H1 (cell line): ENCODE results near the gene SURF2. TPM values are rescaled to one million over a fixed set of nuclear protein-coding genes. Genes with fewer than 3 reads are reported as not detected.

Source experiments
- CTCF ChIA-PET: fragments of 300-600 bp; sonication (Branson Sonifier 250); formaldehyde crosslinking; loops from one replicate; lab custom pipeline; 2021; ENCODE audit not compliant: partially characterized antibody; lab: Charles Lee
- POLR2A ChIA-PET: fragments of 300-600 bp; sonication (Branson Sonifier 250); formaldehyde crosslinking; loops from one replicate; lab custom pipeline; 2021; ENCODE audit warnings: inconsistent platforms; ENCODE audit not compliant: partially characterized antibody; lab: Charles Lee
- DNase-seq, 2 experiments: peaks; one replicate each; pipeline versions ENCODE4 v3.0.0 to v3.0.0-alpha.2; 2010 to 2022; ENCODE audit warnings: low spot score in 2 of 2, low read depth in 1 of 2, mixed read lengths in 1 of 2
- FAIRE-seq: peaks from 2 replicates; lab custom pipeline; 2011; peaks lifted over from hg19 to GRCh38; lab: Jason Lieb, UNC
- H2AFZ ChIP-seq: 2 replicates; pipeline ENCODE4 v1.8.1; 2012; ENCODE audit warnings: low read length, inconsistent platforms
- H2AK5ac ChIP-seq: 2 replicates; pipeline ENCODE4 v1.6.1; 2013; ENCODE audit warnings: low read depth, low read length
- H2BK120ac ChIP-seq: replicated peaks from 2 replicates; pipeline ENCODE3; 2013; ENCODE audit warnings: low read depth, low read length, inconsistent platforms
- H2BK12ac ChIP-seq: 2 replicates; pipeline ENCODE4 v1.6.1; 2013; ENCODE audit warnings: low read depth, low read length
- H2BK15ac ChIP-seq: 2 replicates; pipeline ENCODE4 v1.6.1; 2013; ENCODE audit warnings: low read length
- H2BK20ac ChIP-seq: 2 replicates; pipeline ENCODE4 v1.6.1; 2013; ENCODE audit warnings: low read length
- H2BK5ac ChIP-seq: 2 replicates; pipeline ENCODE4 v1.6.1; 2013; ENCODE audit warnings: low read depth, low read length
- H3K14ac ChIP-seq: 2 replicates; pipeline ENCODE4 v1.6.1; 2013; ENCODE audit warnings: inconsistent platforms; ENCODE audit not compliant: insufficient read length
- H3K18ac ChIP-seq: 2 replicates; pipeline ENCODE4 v1.6.1; 2013; ENCODE audit warnings: low read length; ENCODE audit errors: extremely low read depth
- H3K23ac ChIP-seq: 2 replicates; pipeline ENCODE4 v1.6.1; 2013; ENCODE audit warnings: inconsistent platforms; ENCODE audit not compliant: insufficient read length
- H3K23me2 ChIP-seq: 2 replicates; pipeline ENCODE4 v1.6.1; 2013; ENCODE audit warnings: low read depth, low read length
- H3K27ac ChIP-seq: 2 replicates; pipeline ENCODE4 v1.6.1; 2011; ENCODE audit warnings: low read depth, low read length, inconsistent platforms
- H3K27me3 ChIP-seq, 4 experiments: replicated peaks in 1 of 4; 1 replicate in 1 of 4; 2 replicates in 3 of 4; pipeline versions ENCODE4 v1.6.1 to v1.8.1; 2011 to 2013; ENCODE audit warnings: low read length in 3 of 4, mild to moderate bottlenecking in 3 of 4, inconsistent platforms in 2 of 4, mixed read lengths in 2 of 4, moderate library complexity in 1 of 4; ENCODE audit not compliant: control insufficient read depth in 3 of 4, insufficient read depth in 3 of 4; ENCODE audit errors: extremely low read depth in 1 of 4
- H3K36me3 ChIP-seq, 4 experiments: 2 replicates each; pipeline versions ENCODE4 v1.6.1 to v1.8.1; 2011 to 2013; ENCODE audit warnings: mild to moderate bottlenecking in 4 of 4, low read length in 3 of 4, moderate library complexity in 2 of 4, control low read depth in 1 of 4, inconsistent platforms in 1 of 4; ENCODE audit not compliant: insufficient read depth in 4 of 4, control insufficient read depth in 2 of 4
- H3K4ac ChIP-seq: replicated peaks from 2 replicates; pipeline ENCODE3; 2013; ENCODE audit warnings: low read length, low read depth, mixed read lengths, inconsistent platforms; ENCODE audit not compliant: insufficient read length
- H3K4me1 ChIP-seq, 4 experiments: replicated peaks in 1 of 4; 1 replicate in 1 of 4; 2 replicates in 3 of 4; pipeline versions ENCODE4 v1.6.1 to v1.8.1; 2011 to 2013; ENCODE audit warnings: low read length in 3 of 4, inconsistent platforms in 2 of 4, mixed read lengths in 1 of 4; ENCODE audit not compliant: insufficient read depth in 4 of 4, control insufficient read depth in 3 of 4
- H3K4me2 ChIP-seq, 2 experiments: 2 replicates each; pipeline versions ENCODE4 v1.6.1 to v1.8.1; 2011 to 2013; ENCODE audit warnings: low read depth in 2 of 2, low read length in 2 of 2, control low read depth in 1 of 2, inconsistent platforms in 1 of 2, mild to moderate bottlenecking in 1 of 2; ENCODE audit not compliant: insufficient read depth in 1 of 2
- H3K4me3 ChIP-seq, 4 experiments: fragments of 200-600, 300-600 bp in 1 of 4; sonication (generic), shearing (Covaris generic), sonication (Bioruptor Twin) in 1 of 4; 2 replicates each; pipeline versions ENCODE4 v1.5.1 to v1.8.1; 2011 to 2016; ENCODE audit warnings: low read length in 4 of 4, low read depth in 3 of 4, control low read depth in 2 of 4, inconsistent platforms in 2 of 4, mild to moderate bottlenecking in 2 of 4, mixed read lengths in 1 of 4, moderate library complexity in 1 of 4; ENCODE audit not compliant: insufficient read depth in 2 of 4; ENCODE audit errors: extremely low read depth in 1 of 4
- H3K56ac ChIP-seq: replicated peaks from 2 replicates; pipeline ENCODE3; 2013; ENCODE audit warnings: low read depth, mild to moderate bottlenecking, mixed read lengths, low read length, inconsistent platforms; ENCODE audit not compliant: insufficient read length
- H3K79me1 ChIP-seq: 2 replicates; pipeline ENCODE4 v1.6.1; 2013; ENCODE audit warnings: low read depth, low read length, control low read depth
- H3K79me2 ChIP-seq, 2 experiments: 2 replicates each; pipeline versions ENCODE4 v1.6.1 to v1.8.1; 2012 to 2013; ENCODE audit warnings: low read length in 2 of 2, mild to moderate bottlenecking in 2 of 2, inconsistent platforms in 1 of 2; ENCODE audit not compliant: insufficient read depth in 2 of 2, control insufficient read depth in 1 of 2
- H3K9ac ChIP-seq, 4 experiments: replicated peaks in 1 of 4; 1 replicate in 1 of 4; 2 replicates in 3 of 4; pipeline versions ENCODE4 v1.6.1 to v1.8.1; 2011 to 2013; ENCODE audit warnings: low read depth in 3 of 4, low read length in 3 of 4, control low read depth in 2 of 4, mild to moderate bottlenecking in 2 of 4, moderate library complexity in 2 of 4, inconsistent platforms in 1 of 4; ENCODE audit errors: extremely low read depth in 1 of 4
- H3K9me3 ChIP-seq, 2 experiments: 2 replicates each; pipeline versions ENCODE4 v1.6.1 to v1.8.1; 2012 to 2013; ENCODE audit warnings: mild to moderate bottlenecking in 2 of 2, moderate library complexity in 2 of 2, control low read depth in 1 of 2, inconsistent platforms in 1 of 2, low read depth in 1 of 2, low read length in 1 of 2, mixed read lengths in 1 of 2; ENCODE audit not compliant: insufficient read depth in 2 of 2
- H4K20me1 ChIP-seq, 2 experiments: replicated peaks in 1 of 2; 2 replicates each; pipeline versions ENCODE3 to v1.8.1; 2011 to 2013; ENCODE audit warnings: inconsistent platforms in 2 of 2, low read length in 2 of 2, mild to moderate bottlenecking in 1 of 2; ENCODE audit not compliant: insufficient read depth in 2 of 2, control insufficient read depth in 1 of 2
- H4K5ac ChIP-seq: 2 replicates; pipeline ENCODE4 v1.6.1; 2013; ENCODE audit warnings: low read length, low read depth, mixed read lengths, inconsistent platforms; ENCODE audit not compliant: insufficient read length
- H4K8ac ChIP-seq: 2 replicates; pipeline ENCODE4 v1.8.0; 2013; ENCODE audit warnings: mild to moderate bottlenecking, moderate library complexity, low read length, inconsistent platforms; ENCODE audit not compliant: insufficient read depth; ENCODE audit errors: extremely low read depth
- H4K91ac ChIP-seq: replicated peaks from 2 replicates; pipeline ENCODE3; 2013; ENCODE audit warnings: low read length, mixed read lengths, inconsistent platforms; ENCODE audit not compliant: insufficient read length
- BRCA1 ChIP-seq: IDR thresholded peaks from 2 replicates; pipeline ENCODE4 v1.6.1; 2012; ENCODE audit warnings: low read depth, low read length, improper control_type of control experiment
- CHD1 ChIP-seq: IDR thresholded peaks from 2 replicates; pipeline ENCODE4 v1.6.1; 2012; ENCODE audit warnings: low read depth, low read length, improper control_type of control experiment
- CHD2 ChIP-seq: IDR thresholded peaks from 2 replicates; pipeline ENCODE4 v1.6.1; 2012; ENCODE audit warnings: low read length, improper control_type of control experiment
- EZH2 ChIP-seq: fragments of 200-600 bp; sonication (generic); IDR thresholded peaks from 2 replicates; pipeline ENCODE4 v1.7.1; 2012; ENCODE audit warnings: low read depth, mild to moderate bottlenecking, moderate library complexity, low read length, inconsistent platforms; ENCODE audit not compliant: severe bottlenecking
- GTF2F1 ChIP-seq: IDR thresholded peaks from 2 replicates; pipeline ENCODE4 v1.6.1; 2012; ENCODE audit warnings: low read depth, low read length, improper control_type of control experiment, borderline replicate concordance
- JUND ChIP-seq: IDR thresholded peaks from 2 replicates; pipeline ENCODE4 v1.6.1; 2011; ENCODE audit warnings: mild to moderate bottlenecking, improper control_type of control experiment, low read length
- KDM1A ChIP-seq: fragments of 200-600, 300-600 bp; sonication (generic); IDR thresholded peaks from 2 replicates; pipeline ENCODE4 v1.7.1; 2016; ENCODE audit warnings: mild to moderate bottlenecking, low read length, borderline replicate concordance
- PHF8 ChIP-seq: fragments of 200-600 bp; sonication (generic); conservative IDR thresholded peaks from 2 replicates; pipeline ENCODE4 v1.7.1; 2012; ENCODE audit warnings: low read depth, mild to moderate bottlenecking, inconsistent platforms, low read length, moderate library complexity
- SUZ12 ChIP-seq: fragments of 200-600 bp; sonication (generic); IDR thresholded peaks from 2 replicates; pipeline ENCODE4 v1.6.1; 2012; ENCODE audit warnings: mild to moderate bottlenecking, inconsistent platforms, low read length, moderate library complexity, mixed read lengths
- TCF12 ChIP-seq: IDR thresholded peaks from 2 replicates; pipeline ENCODE4 v1.6.1; 2011; ENCODE audit warnings: low read depth, mild to moderate bottlenecking, low read length
- TEAD4 ChIP-seq: IDR thresholded peaks from 2 replicates; pipeline ENCODE4 v1.6.1; 2012; ENCODE audit warnings: low read depth, low read length, inconsistent platforms, mixed read lengths
- WGBS, 2 experiments: shearing (Covaris generic) in 1 of 2; methylation state at CpG; one replicate each; pipeline versions ENCODE4 v1.1.6 to v1.1.7; 2013 to 2015; ENCODE audit warnings: low lambda C conversion rate in 2 of 2, mixed read lengths in 2 of 2, inconsistent platforms in 1 of 2, low coverage in 1 of 2, missing lambda C conversion rate in 1 of 2; ENCODE audit not compliant: insufficient replicate concordance in 2 of 2, insufficient coverage in 1 of 2, insufficient read length in 1 of 2; ENCODE audit errors: extremely low coverage in 1 of 2, missing lambda C conversion rate in 1 of 2; 5-methylcytosine and 5-hydroxymethylcytosine counted together
- polyA plus RNA-seq, 7 experiments: library from polyadenylated mRNA; depleted of rRNA in 3 of 7; stranded (reverse) in 5 of 7; unstranded in 2 of 7; fragments of >200 nt in 5 of 7; fragments of 200-250 nt in 2 of 7; gene quantifications; 1 replicate in 5 of 7; 2 replicates in 1 of 7; 4 replicates in 1 of 7; pipeline versions ENCODE4 v1.2.1 to v1.2.3, GENCODE V29; 2011 to 2013; ENCODE audit warnings: missing spikeins in 2 of 7, mixed read lengths in 2 of 7
- total RNA-seq: library from RNA; stranded (reverse); fragmentation: NEBNext Ultra II Directional; extraction: Animal tissue kit (Norgen Biotek cat#: 25700); gene quantifications from 2 replicates; pipeline ENCODE4 v1.2.1, GENCODE V29; 2021
- TF ChIP-seq, protein P1 (sequence below): IDR thresholded peaks from 2 replicates; pipeline ENCODE4 v1.6.1; 2012; ENCODE audit warnings: low read length, inconsistent platforms

The SURF2 gene
- total and polyA plus RNA-seq, 2 of the 8 experiments (the other 6 are each of a cell fraction or from before 2014, with no cell fraction given) = 36.6 to 37.7 TPM

DNA sequence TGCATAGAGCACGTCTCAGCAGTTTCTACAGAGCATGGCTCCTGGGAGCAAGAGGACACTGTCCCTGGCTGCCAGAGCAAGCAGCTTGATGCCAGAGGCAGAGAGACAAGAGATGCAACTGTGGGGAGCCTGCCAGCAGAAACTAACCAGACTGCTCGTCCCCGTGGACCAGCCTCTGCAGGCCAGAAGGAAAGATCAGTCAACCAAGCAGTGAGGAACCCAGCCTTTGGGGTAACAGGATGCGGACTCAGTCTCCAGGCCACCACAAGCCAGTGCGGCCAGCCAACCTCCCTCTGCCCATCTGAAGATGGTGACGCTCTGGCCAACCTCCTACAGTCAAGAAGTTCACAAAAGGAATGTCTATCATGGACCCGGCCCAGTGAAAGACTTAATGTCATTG is 15.8 kb downstream of the SURF2 start:
- H3K23ac ChIP-seq = no peak overlapping the region
- H2BK20ac ChIP-seq = no peak overlapping the region
- no peak overlapping the region for H4K91ac ChIP-seq
- H3K79me2 ChIP-seq = peaks cover 23 to 82% of the 10 kb centered on the region in 2 experiments
- H3K18ac ChIP-seq = no peak overlapping the region
- H3K56ac ChIP-seq = no peak overlapping the region
- no peak overlapping the region for H3K14ac ChIP-seq
- H3K4ac ChIP-seq = no peak overlapping the region
- 83% methylated on average over 7 of the region's 7 CpGs; no CpG with 5 or more reads in 1 of the 2 experiments for WGBS, 2 experiments
- H3K4me3 ChIP-seq = no peak overlapping the region
- CTCF ChIA-PET = interaction anchor here (0.7 to 10.1 kb wide), 14 partner anchors 9 to 114 kb away, joined by 3 to 90 read pairs (median 3); partner anchors contain the start of genes SURF1 and SURF2
- FAIRE-seq = no peak
- peaks cover 0 to 13% (median 8%) of the 10 kb centered on the region in 4 experiments; a peak in 5 of 8 replicates for H3K36me3 ChIP-seq
- H3K9me3 ChIP-seq = no peaks in the 10 kb centered on the region; a peak in 1 of 4 replicates
- no peak overlapping the region for H2AK5ac ChIP-seq
- H3K79me1 ChIP-seq = peaks cover 30% of the 10 kb centered on the region
- H2BK120ac ChIP-seq = no peak overlapping the region
- peaks cover 8% of the 10 kb centered on the region; the same call in 1 of the 2 replicates for H3K23me2 ChIP-seq
- H2BK12ac ChIP-seq = no peak overlapping the region
- peaks cover 0 to 5% (median 0%) of the 10 kb centered on the region in 4 experiments; a peak in 1 of 7 replicates for H3K4me1 ChIP-seq
- no peak overlapping the region for H3K27ac ChIP-seq
- no peak overlapping the region for H4K8ac ChIP-seq
- DNase-seq = no peak
- H3K4me2 ChIP-seq = no peak overlapping the region
- H4K20me1 ChIP-seq = peaks cover 33 to 63% of the 10 kb centered on the region in 2 experiments
- H2BK15ac ChIP-seq = no peak overlapping the region
- H3K27me3 ChIP-seq = peaks cover 0 to 5% (median 4%) of the 10 kb centered on the region in 4 experiments; a peak in 5 of 7 replicates
- H4K5ac ChIP-seq = no peak overlapping the region
- POLR2A ChIA-PET = interaction anchor here (1.3 to 19.9 kb wide), 3 partner anchors 9 to 29 kb away, joined by 5 to 461 read pairs (median 15); partner anchors contain the start of genes MED22, RPL7A, SURF1 and SURF2
- peak overlapping the region; percentile 52; the same call in 1 of the 2 replicates for H2BK5ac ChIP-seq
- no peak overlapping the region for H3K9ac ChIP-seq
- no peak overlapping the region for H2AFZ ChIP-seq
- no peak for TF ChIP-seq SUZ12
- TF ChIP-seq GTF2F1 = no peak
- TF ChIP-seq, protein P1, sequence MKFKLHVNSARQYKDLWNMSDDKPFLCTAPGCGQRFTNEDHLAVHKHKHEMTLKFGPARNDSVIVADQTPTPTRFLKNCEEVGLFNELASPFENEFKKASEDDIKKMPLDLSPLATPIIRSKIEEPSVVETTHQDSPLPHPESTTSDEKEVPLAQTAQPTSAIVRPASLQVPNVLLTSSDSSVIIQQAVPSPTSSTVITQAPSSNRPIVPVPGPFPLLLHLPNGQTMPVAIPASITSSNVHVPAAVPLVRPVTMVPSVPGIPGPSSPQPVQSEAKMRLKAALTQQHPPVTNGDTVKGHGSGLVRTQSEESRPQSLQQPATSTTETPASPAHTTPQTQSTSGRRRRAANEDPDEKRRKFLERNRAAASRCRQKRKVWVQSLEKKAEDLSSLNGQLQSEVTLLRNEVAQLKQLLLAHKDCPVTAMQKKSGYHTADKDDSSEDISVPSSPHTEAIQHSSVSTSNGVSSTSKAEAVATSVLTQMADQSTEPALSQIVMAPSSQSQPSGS = no peak
- no peak for TF ChIP-seq EZH2
- TF ChIP-seq CHD1 = no peak
- TF ChIP-seq TEAD4 = no peak
- no peak for TF ChIP-seq CHD2
- no peak for TF ChIP-seq TCF12
- TF ChIP-seq KDM1A = no peak
- TF ChIP-seq PHF8 = no peak
- no peak for TF ChIP-seq JUND
- TF ChIP-seq BRCA1 = no peak
